WTC11 (cell line): ENCODE measurements around the gene SNTB2. TPM values are rescaled to one million over a fixed set of nuclear protein-coding genes. Genes with fewer than 3 reads are reported as not detected.
A peak's percentile ranks its signal among the peaks of the same experiment; 100 is the strongest.

Experiments used
- EMX1 ChIP-seq: fragments of 250-450 bp; sonication (Bioruptor Pico); IDR thresholded peaks from 2 replicates; pipeline ENCODE4 v1.8.0; 2021; ENCODE audit warnings: mild to moderate bottlenecking
- ETV6 ChIP-seq: sonication (generic); formaldehyde crosslinking; IDR thresholded peaks from 2 replicates; pipeline ENCODE4 v1.8.1; 2022; ENCODE audit warnings: mild to moderate bottlenecking, missing genetic modification reagents
- GABPB1 ChIP-seq: sonication (generic); formaldehyde crosslinking; IDR thresholded peaks from 2 replicates; pipeline ENCODE4 v1.8.1; 2023; ENCODE audit warnings: mild to moderate bottlenecking, missing genetic modification reagents
- GTF2I ChIP-seq: fragments of 250-450 bp; sonication (Bioruptor Pico); conservative IDR thresholded peaks from 2 replicates; pipeline ENCODE4 v1.4.0; 2021; ENCODE audit warnings: mild to moderate bottlenecking
- NR1H2 ChIP-seq: sonication (generic); formaldehyde crosslinking; IDR thresholded peaks from 2 replicates; pipeline ENCODE4 v1.9.0; 2021; ENCODE audit warnings: mild to moderate bottlenecking, moderate library complexity, missing genetic modification reagents
- NR3C1 ChIP-seq: sonication (generic); formaldehyde crosslinking; conservative IDR thresholded peaks from 2 replicates; pipeline ENCODE4 v1.8.1; 2023; ENCODE audit warnings: low read depth, mild to moderate bottlenecking, missing genetic modification reagents
- OVOL2 ChIP-seq: fragments of 250-450 bp; sonication (Bioruptor Pico); IDR thresholded peaks from 2 replicates; pipeline ENCODE4 v1.9.0; 2021; ENCODE audit warnings: mild to moderate bottlenecking, borderline replicate concordance
- RELA ChIP-seq: sonication (generic); formaldehyde crosslinking; IDR thresholded peaks from 2 replicates; pipeline ENCODE4 v1.8.1; 2022; ENCODE audit warnings: missing genetic modification reagents, mild to moderate bottlenecking, borderline replicate concordance
- SMAD3 ChIP-seq: sonication (generic); formaldehyde crosslinking; IDR thresholded peaks from 2 replicates; pipeline ENCODE4 v1.8.0; 2022; ENCODE audit warnings: missing genetic modification reagents, mild to moderate bottlenecking, borderline replicate concordance
- SOX15 ChIP-seq: fragments of 250-450 bp; sonication (Bioruptor Pico); IDR thresholded peaks from 2 replicates; pipeline ENCODE4 v1.9.0; 2021; ENCODE audit warnings: mild to moderate bottlenecking
- SP1 ChIP-seq: sonication (generic); formaldehyde crosslinking; conservative IDR thresholded peaks from 2 replicates; pipeline ENCODE4 v1.8.1; 2022; ENCODE audit warnings: missing genetic modification reagents
- TEAD1 ChIP-seq: sonication (generic); formaldehyde crosslinking; IDR thresholded peaks from 2 replicates; pipeline ENCODE4 v1.8.0; 2022; ENCODE audit warnings: mild to moderate bottlenecking, missing genetic modification reagents
- ZNF416 ChIP-seq: fragments of 250-450 bp; sonication (Bioruptor Pico); IDR thresholded peaks from 2 replicates; pipeline ENCODE4 v1.9.0; 2021; ENCODE audit warnings: mild to moderate bottlenecking, inconsistent platforms
- ZNF423 ChIP-seq: fragments of 250-450 bp; sonication (Bioruptor Pico); IDR thresholded peaks from 2 replicates; pipeline ENCODE4 v2.1.2; 2022; ENCODE audit warnings: mild to moderate bottlenecking, moderate library complexity
- total RNA-seq: library from RNA; stranded (reverse); gene quantifications from 3 replicates; pipeline ENCODE4 v1.2.3, GENCODE V29; 2021
- TF ChIP-seq, protein P1 (sequence below): sonication (generic); formaldehyde crosslinking; IDR thresholded peaks from 2 replicates; pipeline ENCODE4 v1.8.0; 2022; ENCODE audit warnings: mild to moderate bottlenecking, missing genetic modification reagents
- TF ChIP-seq, protein P2 (sequence below): fragments of 250-450 bp; sonication (Bioruptor Pico); conservative IDR thresholded peaks from 2 replicates; pipeline ENCODE4 v1.9.0; 2021; ENCODE audit warnings: mild to moderate bottlenecking
- TF ChIP-seq, protein P3 (sequence below): sonication (generic); formaldehyde crosslinking; IDR thresholded peaks from 2 replicates; pipeline ENCODE4 v1.8.1; 2022; ENCODE audit warnings: mild to moderate bottlenecking, missing genetic modification reagents, moderate library complexity, borderline replicate concordance
- TF ChIP-seq, protein P4 (sequence below): fragments of 250-450 bp; sonication (Bioruptor Pico); IDR thresholded peaks from 2 replicates; pipeline ENCODE4 v1.8.0; 2021; ENCODE audit warnings: mild to moderate bottlenecking
- TF ChIP-seq, protein P5 (sequence below): sonication (generic); formaldehyde crosslinking; IDR thresholded peaks from 2 replicates; pipeline ENCODE4 v1.8.1; 2022; ENCODE audit warnings: low read depth, mild to moderate bottlenecking, moderate library complexity, missing genetic modification reagents, borderline replicate concordance
- TF ChIP-seq, protein P6 (sequence below): fragments of 250-450 bp; sonication (Bioruptor Pico); IDR thresholded peaks from 2 replicates; pipeline ENCODE4 v2.1.2; 2022; ENCODE audit warnings: mild to moderate bottlenecking, moderate library complexity
- TF ChIP-seq, protein P7 (sequence below): sonication (generic); formaldehyde crosslinking; IDR thresholded peaks from 2 replicates; pipeline ENCODE4 v1.8.1; 2023; ENCODE audit warnings: mild to moderate bottlenecking, missing genetic modification reagents, moderate library complexity
- TF ChIP-seq, protein P8 (sequence below): sonication (generic); formaldehyde crosslinking; conservative IDR thresholded peaks from 2 replicates; pipeline ENCODE4 v1.8.1; 2022; ENCODE audit warnings: mild to moderate bottlenecking, missing genetic modification reagents
- TF ChIP-seq, protein P9 (sequence below): sonication (generic); formaldehyde crosslinking; IDR thresholded peaks from 2 replicates; pipeline ENCODE4 v1.8.0; 2022; ENCODE audit warnings: mild to moderate bottlenecking, missing genetic modification reagents
- TF ChIP-seq, protein P10 (sequence below): sonication (generic); formaldehyde crosslinking; IDR thresholded peaks from 2 replicates; pipeline ENCODE4 v1.8.1; 2023; ENCODE audit warnings: mild to moderate bottlenecking, moderate library complexity, missing genetic modification reagents
- TF ChIP-seq, protein P11 (sequence below): sonication (generic); formaldehyde crosslinking; IDR thresholded peaks from 2 replicates; pipeline ENCODE4 v1.8.1; 2023; ENCODE audit warnings: mild to moderate bottlenecking, missing genetic modification reagents

Gene SNTB2
- total RNA-seq, 1 experiment from 2014 or later, result 23.7 TPM

DNA sequence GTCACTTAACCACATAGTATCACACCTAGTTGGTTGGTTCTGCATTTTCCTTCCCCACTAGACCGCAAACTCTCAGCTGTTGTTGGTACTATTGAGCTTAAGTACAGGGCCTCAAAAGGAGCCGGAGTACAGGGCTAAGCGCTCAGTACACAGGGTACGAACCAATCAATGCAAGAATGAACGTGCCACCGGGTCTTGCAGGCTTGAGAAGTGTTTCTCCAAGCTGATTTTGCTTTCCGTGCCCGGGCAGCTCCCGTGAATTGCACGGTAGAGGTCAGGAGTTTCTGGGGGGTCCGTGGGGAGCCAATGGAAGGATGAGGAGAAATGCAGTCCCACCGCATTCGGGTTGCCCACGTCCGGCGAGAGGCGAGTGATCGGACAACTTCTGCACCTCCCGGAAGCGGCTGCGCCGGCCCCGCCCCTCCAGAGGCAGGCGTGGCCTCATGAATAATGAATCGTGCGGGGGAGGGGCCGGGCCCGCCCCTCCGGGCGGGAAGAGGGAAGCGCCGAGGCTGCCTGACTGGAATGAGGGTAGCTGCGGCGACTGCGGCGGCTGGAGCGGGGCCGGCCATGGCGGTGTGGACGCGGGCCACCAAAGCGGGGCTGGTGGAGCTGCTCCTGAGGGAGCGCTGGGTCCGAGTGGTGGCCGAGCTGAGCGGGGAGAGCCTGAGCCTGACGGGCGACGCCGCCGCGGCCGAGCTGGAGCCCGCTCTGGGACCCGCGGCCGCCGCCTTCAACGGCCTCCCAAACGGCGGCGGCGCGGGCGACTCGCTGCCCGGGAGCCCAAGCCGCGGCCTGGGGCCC is at the start of gene SNTB2 (continued):
- TF ChIP-seq, protein P1, sequence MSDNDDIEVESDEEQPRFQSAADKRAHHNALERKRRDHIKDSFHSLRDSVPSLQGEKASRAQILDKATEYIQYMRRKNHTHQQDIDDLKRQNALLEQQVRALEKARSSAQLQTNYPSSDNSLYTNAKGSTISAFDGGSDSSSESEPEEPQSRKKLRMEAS (CRISPR knock-in tag), result peak; percentile 67; the same call in 1 of the 2 replicates
- TF ChIP-seq, protein P2, sequence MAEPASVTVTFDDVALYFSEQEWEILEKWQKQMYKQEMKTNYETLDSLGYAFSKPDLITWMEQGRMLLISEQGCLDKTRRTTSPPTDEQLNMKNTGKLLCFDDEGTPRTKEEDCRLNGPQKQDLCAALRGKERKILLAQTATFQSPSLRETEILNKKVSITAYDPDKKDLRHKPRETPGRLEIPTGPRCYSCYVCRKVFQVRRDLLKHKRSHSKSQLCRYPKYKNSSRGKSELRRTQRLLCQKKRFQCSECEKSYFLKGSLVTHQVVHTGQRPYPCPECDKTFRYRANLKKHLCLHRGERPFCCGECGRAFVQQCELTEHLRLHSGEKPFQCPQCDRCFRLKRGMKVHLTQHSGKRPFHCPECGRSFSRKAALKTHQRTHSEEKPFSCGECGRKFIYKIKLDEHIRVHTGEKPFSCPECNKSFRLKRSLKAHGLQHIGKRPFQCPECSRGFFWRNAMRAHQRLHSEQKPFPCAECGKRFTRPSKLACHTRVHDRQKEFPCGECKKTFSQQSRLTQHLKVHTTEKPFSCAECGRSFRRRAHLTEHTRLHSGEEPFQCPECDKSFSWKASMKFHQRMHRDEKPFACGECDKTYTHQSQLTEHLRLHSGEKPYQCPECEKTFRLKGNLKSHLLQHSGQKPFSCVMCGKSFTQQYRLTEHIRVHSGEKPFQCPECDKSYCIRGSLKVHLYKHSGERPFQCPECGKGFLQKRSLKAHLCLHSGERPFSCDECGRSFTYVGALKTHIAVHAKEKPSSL (CRISPR knock-in tag), result no peak
- no peak for TF ChIP-seq TEAD1 (CRISPR knock-in tag)
- TF ChIP-seq, protein P3, sequence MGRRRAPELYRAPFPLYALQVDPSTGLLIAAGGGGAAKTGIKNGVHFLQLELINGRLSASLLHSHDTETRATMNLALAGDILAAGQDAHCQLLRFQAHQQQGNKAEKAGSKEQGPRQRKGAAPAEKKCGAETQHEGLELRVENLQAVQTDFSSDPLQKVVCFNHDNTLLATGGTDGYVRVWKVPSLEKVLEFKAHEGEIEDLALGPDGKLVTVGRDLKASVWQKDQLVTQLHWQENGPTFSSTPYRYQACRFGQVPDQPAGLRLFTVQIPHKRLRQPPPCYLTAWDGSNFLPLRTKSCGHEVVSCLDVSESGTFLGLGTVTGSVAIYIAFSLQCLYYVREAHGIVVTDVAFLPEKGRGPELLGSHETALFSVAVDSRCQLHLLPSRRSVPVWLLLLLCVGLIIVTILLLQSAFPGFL (CRISPR knock-in tag), result no peak
- TF ChIP-seq GABPB1 (CRISPR knock-in tag), result no peak
- TF ChIP-seq, protein P4, sequence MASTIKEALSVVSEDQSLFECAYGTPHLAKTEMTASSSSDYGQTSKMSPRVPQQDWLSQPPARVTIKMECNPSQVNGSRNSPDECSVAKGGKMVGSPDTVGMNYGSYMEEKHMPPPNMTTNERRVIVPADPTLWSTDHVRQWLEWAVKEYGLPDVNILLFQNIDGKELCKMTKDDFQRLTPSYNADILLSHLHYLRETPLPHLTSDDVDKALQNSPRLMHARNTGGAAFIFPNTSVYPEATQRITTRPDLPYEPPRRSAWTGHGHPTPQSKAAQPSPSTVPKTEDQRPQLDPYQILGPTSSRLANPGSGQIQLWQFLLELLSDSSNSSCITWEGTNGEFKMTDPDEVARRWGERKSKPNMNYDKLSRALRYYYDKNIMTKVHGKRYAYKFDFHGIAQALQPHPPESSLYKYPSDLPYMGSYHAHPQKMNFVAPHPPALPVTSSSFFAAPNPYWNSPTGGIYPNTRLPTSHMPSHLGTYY (CRISPR knock-in tag), result no peak
- TF ChIP-seq, protein P5, sequence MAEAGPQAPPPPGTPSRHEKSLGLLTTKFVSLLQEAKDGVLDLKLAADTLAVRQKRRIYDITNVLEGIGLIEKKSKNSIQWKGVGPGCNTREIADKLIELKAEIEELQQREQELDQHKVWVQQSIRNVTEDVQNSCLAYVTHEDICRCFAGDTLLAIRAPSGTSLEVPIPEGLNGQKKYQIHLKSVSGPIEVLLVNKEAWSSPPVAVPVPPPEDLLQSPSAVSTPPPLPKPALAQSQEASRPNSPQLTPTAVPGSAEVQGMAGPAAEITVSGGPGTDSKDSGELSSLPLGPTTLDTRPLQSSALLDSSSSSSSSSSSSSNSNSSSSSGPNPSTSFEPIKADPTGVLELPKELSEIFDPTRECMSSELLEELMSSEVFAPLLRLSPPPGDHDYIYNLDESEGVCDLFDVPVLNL (CRISPR knock-in tag), result no peak
- TF ChIP-seq, protein P6, sequence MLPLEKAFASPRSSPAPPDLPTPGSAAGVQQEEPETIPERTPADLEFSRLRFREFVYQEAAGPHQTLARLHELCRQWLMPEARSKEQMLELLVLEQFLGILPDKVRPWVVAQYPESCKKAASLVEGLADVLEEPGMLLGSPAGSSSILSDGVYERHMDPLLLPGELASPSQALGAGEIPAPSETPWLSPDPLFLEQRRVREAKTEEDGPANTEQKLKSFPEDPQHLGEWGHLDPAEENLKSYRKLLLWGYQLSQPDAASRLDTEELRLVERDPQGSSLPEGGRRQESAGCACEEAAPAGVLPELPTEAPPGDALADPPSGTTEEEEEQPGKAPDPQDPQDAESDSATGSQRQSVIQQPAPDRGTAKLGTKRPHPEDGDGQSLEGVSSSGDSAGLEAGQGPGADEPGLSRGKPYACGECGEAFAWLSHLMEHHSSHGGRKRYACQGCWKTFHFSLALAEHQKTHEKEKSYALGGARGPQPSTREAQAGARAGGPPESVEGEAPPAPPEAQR (CRISPR knock-in tag), result no peak
- no peak for TF ChIP-seq EMX1 (CRISPR knock-in tag)
- peak; percentile 68; the same call in 1 of the 2 replicates for TF ChIP-seq ETV6
- TF ChIP-seq, protein P7, sequence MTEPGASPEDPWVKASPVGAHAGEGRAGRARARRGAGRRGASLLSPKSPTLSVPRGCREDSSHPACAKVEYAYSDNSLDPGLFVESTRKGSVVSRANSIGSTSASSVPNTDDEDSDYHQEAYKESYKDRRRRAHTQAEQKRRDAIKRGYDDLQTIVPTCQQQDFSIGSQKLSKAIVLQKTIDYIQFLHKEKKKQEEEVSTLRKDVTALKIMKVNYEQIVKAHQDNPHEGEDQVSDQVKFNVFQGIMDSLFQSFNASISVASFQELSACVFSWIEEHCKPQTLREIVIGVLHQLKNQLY (CRISPR knock-in tag), result no peak
- no peak for TF ChIP-seq SMAD3 (CRISPR knock-in tag)
- no peak for TF ChIP-seq ZNF423 (CRISPR knock-in tag)
- no peak for TF ChIP-seq ZNF416 (CRISPR knock-in tag)
- TF ChIP-seq SP1 (CRISPR knock-in tag), result peak; percentile 92
- no peak for TF ChIP-seq GTF2I (CRISPR knock-in tag)
- TF ChIP-seq, protein P8, sequence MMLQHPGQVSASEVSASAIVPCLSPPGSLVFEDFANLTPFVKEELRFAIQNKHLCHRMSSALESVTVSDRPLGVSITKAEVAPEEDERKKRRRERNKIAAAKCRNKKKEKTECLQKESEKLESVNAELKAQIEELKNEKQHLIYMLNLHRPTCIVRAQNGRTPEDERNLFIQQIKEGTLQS (CRISPR knock-in tag), result no peak
- no peak for TF ChIP-seq OVOL2 (CRISPR knock-in tag)
- TF ChIP-seq NR1H2, result no peak
- no peak for TF ChIP-seq SOX15 (CRISPR knock-in tag)
- TF ChIP-seq, protein P9, sequence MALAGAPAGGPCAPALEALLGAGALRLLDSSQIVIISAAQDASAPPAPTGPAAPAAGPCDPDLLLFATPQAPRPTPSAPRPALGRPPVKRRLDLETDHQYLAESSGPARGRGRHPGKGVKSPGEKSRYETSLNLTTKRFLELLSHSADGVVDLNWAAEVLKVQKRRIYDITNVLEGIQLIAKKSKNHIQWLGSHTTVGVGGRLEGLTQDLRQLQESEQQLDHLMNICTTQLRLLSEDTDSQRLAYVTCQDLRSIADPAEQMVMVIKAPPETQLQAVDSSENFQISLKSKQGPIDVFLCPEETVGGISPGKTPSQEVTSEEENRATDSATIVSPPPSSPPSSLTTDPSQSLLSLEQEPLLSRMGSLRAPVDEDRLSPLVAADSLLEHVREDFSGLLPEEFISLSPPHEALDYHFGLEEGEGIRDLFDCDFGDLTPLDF, result no peak
- TF ChIP-seq, protein P10, sequence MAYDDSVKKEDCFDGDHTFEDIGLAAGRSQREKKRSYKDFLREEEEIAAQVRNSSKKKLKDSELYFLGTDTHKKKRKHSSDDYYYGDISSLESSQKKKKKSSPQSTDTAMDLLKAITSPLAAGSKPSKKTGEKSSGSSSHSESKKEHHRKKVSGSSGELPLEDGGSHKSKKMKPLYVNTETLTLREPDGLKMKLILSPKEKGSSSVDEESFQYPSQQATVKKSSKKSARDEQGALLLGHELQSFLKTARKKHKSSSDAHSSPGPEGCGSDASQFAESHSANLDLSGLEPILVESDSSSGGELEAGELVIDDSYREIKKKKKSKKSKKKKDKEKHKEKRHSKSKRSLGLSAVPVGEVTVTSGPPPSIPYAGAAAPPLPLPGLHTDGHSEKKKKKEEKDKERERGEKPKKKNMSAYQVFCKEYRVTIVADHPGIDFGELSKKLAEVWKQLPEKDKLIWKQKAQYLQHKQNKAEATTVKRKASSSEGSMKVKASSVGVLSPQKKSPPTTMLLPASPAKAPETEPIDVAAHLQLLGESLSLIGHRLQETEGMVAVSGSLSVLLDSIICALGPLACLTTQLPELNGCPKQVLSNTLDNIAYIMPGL (CRISPR knock-in tag), result peak; percentile 71; the same call in 1 of the 2 replicates
- 0 out of 2 replicates have a peak, but pooled peaks have one; percentile 40 for TF ChIP-seq NR3C1 (CRISPR knock-in tag)
- no peak for TF ChIP-seq RELA (CRISPR knock-in tag)
- TF ChIP-seq, protein P11, sequence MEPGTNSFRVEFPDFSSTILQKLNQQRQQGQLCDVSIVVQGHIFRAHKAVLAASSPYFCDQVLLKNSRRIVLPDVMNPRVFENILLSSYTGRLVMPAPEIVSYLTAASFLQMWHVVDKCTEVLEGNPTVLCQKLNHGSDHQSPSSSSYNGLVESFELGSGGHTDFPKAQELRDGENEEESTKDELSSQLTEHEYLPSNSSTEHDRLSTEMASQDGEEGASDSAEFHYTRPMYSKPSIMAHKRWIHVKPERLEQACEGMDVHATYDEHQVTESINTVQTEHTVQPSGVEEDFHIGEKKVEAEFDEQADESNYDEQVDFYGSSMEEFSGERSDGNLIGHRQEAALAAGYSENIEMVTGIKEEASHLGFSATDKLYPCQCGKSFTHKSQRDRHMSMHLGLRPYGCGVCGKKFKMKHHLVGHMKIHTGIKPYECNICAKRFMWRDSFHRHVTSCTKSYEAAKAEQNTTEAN, result no peak
